CD4-positive, CD25-positive, alpha-beta regulatory T cell (primary cell): ENCODE data around the gene POLE3. TPM values are rescaled to one million over a fixed set of nuclear protein-coding genes. Genes with fewer than 3 reads are reported as not detected.
A peak's percentile ranks its signal among the peaks of the same experiment; 100 is the strongest.
"Not testable (repeated sequence)": the region's sequence is repeated elsewhere in the genome, so short reads cannot be mapped to it uniquely, and the experiment has no call there.

Source experiments
- ATAC-seq, 2 donors: fragments of 150-1000 bp; cut with Tn5 transposase; one replicate each; pipeline ENCODE4 v1.10.0; 2021; ENCODE audit warnings: low read depth in 2 of 2, moderate number of reproducible peaks in 2 of 2, moderate library complexity in 1 of 2
- DNase-seq, 3 donors: peaks; one replicate each; pipeline versions ENCODE4 v3.0.0 to v3.0.0-alpha.2; 2012 to 2022; ENCODE audit warnings: mixed read lengths in 1 of 3
- H3K27ac ChIP-seq: one replicate; pipeline ENCODE4 v1.7.0; 2013; ENCODE audit warnings: mild to moderate bottlenecking, low read length; ENCODE audit not compliant: insufficient read depth, poor library complexity, severe bottlenecking
- H3K27me3 ChIP-seq: one replicate; pipeline ENCODE4 v1.7.0; 2013; ENCODE audit warnings: low read length; ENCODE audit not compliant: control insufficient read depth, insufficient read depth
- H3K36me3 ChIP-seq: one replicate; pipeline ENCODE4 v1.7.0; 2013; ENCODE audit warnings: mild to moderate bottlenecking, low read length, moderate library complexity; ENCODE audit not compliant: control insufficient read depth, insufficient read depth
- H3K4me1 ChIP-seq: 2 replicates; pipeline ENCODE4 v1.7.0; 2013; ENCODE audit warnings: mild to moderate bottlenecking, low read length; ENCODE audit not compliant: insufficient read depth, control insufficient read depth, poor library complexity, severe bottlenecking
- H3K4me3 ChIP-seq: one replicate; pipeline ENCODE4 v1.7.0; 2013; ENCODE audit warnings: low read depth, mild to moderate bottlenecking, low read length, moderate library complexity
- H3K9me3 ChIP-seq, 2 experiments: 1 replicate in 1 of 2; 2 replicates in 1 of 2; pipeline ENCODE4 v1.7.0; 2013; ENCODE audit warnings: low read length in 2 of 2, mild to moderate bottlenecking in 1 of 2, moderate library complexity in 1 of 2; ENCODE audit not compliant: control insufficient read depth in 2 of 2
- H3K27ac Mint-ChIP-seq, 3 donors: one replicate each; pipeline ENCODE4 v1.8.0; 2020 to 2022; ENCODE audit warnings: mild to moderate bottlenecking in 3 of 3, mixed read lengths in 3 of 3, moderate library complexity in 2 of 3
- H3K27me3 Mint-ChIP-seq: one replicate; pipeline ENCODE4 v1.8.0; 2022; ENCODE audit warnings: mild to moderate bottlenecking, mixed read lengths
- H3K36me3 Mint-ChIP-seq: one replicate; pipeline ENCODE4 v1.8.0; 2020; ENCODE audit warnings: mixed read lengths
- H3K4me1 Mint-ChIP-seq, 4 donors: one replicate each; pipeline ENCODE4 v1.8.0; 2020 to 2022; ENCODE audit warnings: mixed read lengths in 4 of 4, mild to moderate bottlenecking in 1 of 4
- H3K4me3 Mint-ChIP-seq, 4 donors: one replicate each; pipeline ENCODE4 v1.8.0; 2020 to 2022; ENCODE audit warnings: mild to moderate bottlenecking in 4 of 4, mixed read lengths in 4 of 4, moderate library complexity in 3 of 4
- H3K9me3 Mint-ChIP-seq, 7 donors: one replicate each; pipeline ENCODE4 v1.8.0; 2020 to 2022; ENCODE audit warnings: mixed read lengths in 7 of 7, mild to moderate bottlenecking in 3 of 7, moderate library complexity in 2 of 7
- polyA plus RNA-seq, 4 donors: library from polyadenylated mRNA; unstranded; fragments of 300-500 nt; fragmentation: Illumina TruSeq; gene quantifications; one replicate each; pipeline ENCODE4 v1.2.3, GENCODE V29; 2021
- total RNA-seq: library from RNA; stranded (reverse); gene quantifications from one replicate; pipeline ENCODE4 v1.2.3, GENCODE V29; 2022

Gene POLE3
- total and polyA plus RNA-seq, 5 donors from 2014 or later = 58.0 to 160 (median 136) TPM

- DNase-seq (peak in 1 of 3 donors; percentile 9), ATAC-seq (no peak)
- H3K4me3 Mint-ChIP-seq = no peak overlapping the region
- Histone ChIP-seq H3K4me3 (no peak overlapping the region), H3K27ac (no peak overlapping the region), H3K9me3 (no peaks in the 10 kb centered on the region), H3K4me1 (no peaks in the 10 kb centered on the region), H3K36me3 (no peaks in the 10 kb centered on the region), H3K27me3 (no peaks in the 10 kb centered on the region)
- no peak overlapping the region for H3K27ac Mint-ChIP-seq
- H3K36me3 Mint-ChIP-seq = no peaks in the 10 kb centered on the region
- H3K4me1 Mint-ChIP-seq = no peaks in the 10 kb centered on the region
- no peaks in the 10 kb centered on the region for H3K27me3 Mint-ChIP-seq
- no peaks in the 10 kb centered on the region for H3K9me3 Mint-ChIP-seq
These were observed 6.9 kb upstream of the POLE3 start for GRCh38 chr9:113417370-113417769.

GRCh38 chr9:113416149-113416721 is 5.8 kb upstream of the POLE3 start:
- peaks cover 3% of the 10 kb centered on the region for H3K4me1 ChIP-seq
- no peak for DNase-seq
- H3K36me3 Mint-ChIP-seq = no peaks in the 10 kb centered on the region

GRCh38 chr9:113409883-113410206 is 630 bp downstream of the POLE3 start:
- peaks cover 7% of the 10 kb centered on the region for H3K36me3 ChIP-seq
- H3K27ac ChIP-seq = peak overlapping the region; percentile 92
- H3K27me3 ChIP-seq = no peaks in the 10 kb centered on the region
- Mint-ChIP-seq H3K4me3 (peak overlapping the region; percentile 97 to 99 (median 98)), H3K27me3 (peaks cover 5% of the 10 kb centered on the region), H3K27ac (peak overlapping the region; percentile 99), H3K4me1 (peaks cover 5 to 45% (median 27%) of the 10 kb centered on the region in 4 donors), H3K9me3 (peaks cover 0 to 2% (median 0%) of the 10 kb centered on the region in 7 donors), H3K36me3 (peaks cover 19% of the 10 kb centered on the region)
- no peak for DNase-seq
- H3K4me1 ChIP-seq = peaks cover 14% of the 10 kb centered on the region
- no peaks in the 10 kb centered on the region for H3K9me3 ChIP-seq
- peak in 1 of 2 donors; percentile 1 for ATAC-seq
- H3K4me3 ChIP-seq = peak overlapping the region; percentile 100

More at GRCh38 chr9:113416149-113416721, 5.8 kb upstream of the POLE3 start:
- no peaks in the 10 kb centered on the region for H3K27me3 Mint-ChIP-seq
- no peak overlapping the region for H3K27ac Mint-ChIP-seq
- H3K36me3 ChIP-seq = no peaks in the 10 kb centered on the region
- H3K4me3 Mint-ChIP-seq = no peak overlapping the region
- H3K9me3 Mint-ChIP-seq = no peaks in the 10 kb centered on the region
- H3K4me3 ChIP-seq = no peak overlapping the region
- no peaks in the 10 kb centered on the region for H3K27me3 ChIP-seq
- ATAC-seq = no peak
- H3K27ac ChIP-seq = no peak overlapping the region
- H3K4me1 Mint-ChIP-seq = no peaks in the 10 kb centered on the region
- no peaks in the 10 kb centered on the region for H3K9me3 ChIP-seq

- Mint-ChIP-seq H3K27me3 (peaks cover 5% of the 10 kb centered on the region), H3K36me3 (peaks cover 19% of the 10 kb centered on the region), H3K27ac (peak overlapping the region; percentile 99), H3K4me3 (peak overlapping the region; percentile 97 to 99 (median 98)), H3K4me1 (peaks cover 5 to 47% (median 29%) of the 10 kb centered on the region in 4 donors), H3K9me3 (peaks cover 0 to 2% (median 0%) of the 10 kb centered on the region in 7 donors)
- Histone ChIP-seq H3K27me3 (no peaks in the 10 kb centered on the region), H3K36me3 (peaks cover 7% of the 10 kb centered on the region), H3K4me1 (peaks cover 14% of the 10 kb centered on the region), H3K4me3 (peak overlapping the region; percentile 100), H3K9me3 (no peaks in the 10 kb centered on the region), H3K27ac (peak overlapping the region; percentile 92)
- DNase-seq (no peak), ATAC-seq (no peak)
These were observed 994 bp downstream of the POLE3 start for GRCh38 chr9:113409481-113409880.

- Mint-ChIP-seq H3K4me3 (peak overlapping the region; percentile 67 to 88 (median 79)), H3K27ac (peak overlapping the region; percentile 76 to 99 (median 90)), H3K36me3 (peaks cover 19% of the 10 kb centered on the region), H3K4me1 (peaks cover 5 to 48% (median 29%) of the 10 kb centered on the region in 4 donors)
- Histone ChIP-seq H3K4me1 (peaks cover 14% of the 10 kb centered on the region), H3K27ac (peak overlapping the region; percentile 17)
- peak; percentile 49 to 81 (median 67) for DNase-seq
- not testable (repeated sequence) for H3K9me3 ChIP-seq, H3K36me3 ChIP-seq, H3K9me3 Mint-ChIP-seq, H3K4me3 ChIP-seq, H3K27me3 ChIP-seq, H3K27me3 Mint-ChIP-seq, ATAC-seq
These were observed 3.5 kb downstream of the POLE3 start for GRCh38 chr9:113406873-113407511.

DNA sequence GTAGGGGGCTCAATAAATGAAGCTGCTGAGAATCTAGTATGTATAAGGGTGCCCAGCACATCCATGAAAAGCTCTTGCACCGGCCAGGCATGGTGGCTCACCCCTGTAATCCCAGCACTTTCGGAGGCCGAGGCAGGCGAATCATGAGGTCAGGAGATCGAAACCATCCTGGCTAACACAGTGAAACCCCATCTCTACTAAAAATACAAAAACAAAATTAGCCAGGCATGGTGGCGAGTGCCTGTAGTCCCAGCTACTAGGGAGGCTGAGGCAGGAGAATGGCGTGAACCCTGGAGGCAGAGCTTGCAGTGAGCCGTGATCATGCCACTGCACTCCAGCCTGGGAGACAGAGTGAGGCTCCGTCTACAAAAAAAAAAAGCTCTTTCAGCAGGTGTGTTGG is 4.1 kb downstream of the POLE3 start:
- Mint-ChIP-seq H3K36me3 (peaks cover 19% of the 10 kb centered on the region), H3K27ac (peak overlapping the region in 2 of 3 donors; percentile 90 to 99), H3K4me3 (peak overlapping the region in 2 of 4 donors; percentile 83 to 88), H3K4me1 (peaks cover 11 to 54% (median 32%) of the 10 kb centered on the region in 4 donors)
- not testable (repeated sequence) for H3K36me3 ChIP-seq, H3K4me3 ChIP-seq, H3K27me3 Mint-ChIP-seq, ATAC-seq, H3K27ac ChIP-seq, H3K9me3 ChIP-seq, DNase-seq, H3K27me3 ChIP-seq, H3K9me3 Mint-ChIP-seq
- peaks cover 16% of the 10 kb centered on the region for H3K4me1 ChIP-seq

DNA sequence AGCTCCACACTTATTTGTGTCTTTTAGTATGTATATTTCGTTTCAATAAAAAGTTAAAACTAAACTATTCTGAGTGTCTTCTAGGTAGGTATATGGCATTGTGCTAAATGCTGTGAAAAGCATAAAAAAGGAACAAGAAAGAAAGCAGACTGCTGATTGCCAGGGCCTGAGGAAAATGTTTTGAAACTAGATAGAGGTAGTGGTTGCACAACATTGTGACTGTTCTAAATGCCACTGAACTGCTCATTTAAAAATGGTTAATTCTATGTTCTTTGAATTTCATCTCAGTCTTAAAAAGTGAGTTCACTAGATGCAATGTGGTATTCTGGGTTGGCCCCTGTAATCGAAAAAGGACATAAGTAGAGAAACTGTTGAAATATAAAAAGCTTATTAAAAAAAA is 6.8 kb downstream of the POLE3 start:
- peaks cover 11 to 55% (median 32%) of the 10 kb centered on the region in 4 donors for H3K4me1 Mint-ChIP-seq
- H3K36me3 Mint-ChIP-seq = peaks cover 12% of the 10 kb centered on the region
- Histone ChIP-seq H3K4me3 (no peak overlapping the region), H3K9me3 (no peaks in the 10 kb centered on the region), H3K27me3 (no peaks in the 10 kb centered on the region), H3K27ac (no peak overlapping the region), H3K36me3 (peaks cover 7% of the 10 kb centered on the region), H3K4me1 (peaks cover 25% of the 10 kb centered on the region)
- H3K4me3 Mint-ChIP-seq = peak overlapping the region in 1 of 4 donors; percentile 60
- H3K27ac Mint-ChIP-seq = no peak overlapping the region
- H3K27me3 Mint-ChIP-seq = no peaks in the 10 kb centered on the region
- ATAC-seq (no peak), DNase-seq (no peak)
- no peaks in the 10 kb centered on the region for H3K9me3 Mint-ChIP-seq
